GM18951 (cell line): ENCODE results near the gene YWHAE.
"Not testable (repeated sequence)": the region's sequence is repeated elsewhere in the genome, so short reads cannot be mapped to it uniquely, and the experiment has no call there.

ENCODE experiments used
- POLR2A ChIP-seq: IDR thresholded peaks from 4 replicates; pipeline ENCODE4 v1.6.1; 2011; ENCODE audit warnings: mild to moderate bottlenecking; ENCODE audit not compliant: insufficient read length, insufficient read depth; ENCODE audit errors: extremely low read depth
- in situ Hi-C: fragments of 300-500 bp; cut with MboI; formaldehyde crosslinking; loops from one replicate; pipeline ENCODE4 v1.12.0; 2022; ENCODE audit warnings: low sequenced_read_pairs, mixed read lengths, inconsistent platforms; ENCODE audit not compliant: unreplicated experiment

The YWHAE gene

GRCh38 chr17:1322014-1322428 is 78.0 kb downstream of the YWHAE start:
- in situ Hi-C loops, result no loop called here
- no peak for TF ChIP-seq POLR2A

- TF ChIP-seq POLR2A, result no peak
- in situ Hi-C loops, result no loop called here
These were observed 84.1 kb downstream of the YWHAE start for GRCh38 chr17:1315891-1316403.

GRCh38 chr17:1315409-1315808 is 84.6 kb downstream of the YWHAE start:
- no peak for TF ChIP-seq POLR2A
- in situ Hi-C loops, result no loop called here

GRCh38 chr17:1313270-1314005 is 86.6 kb downstream of the YWHAE start:
- no peak for TF ChIP-seq POLR2A
- in situ Hi-C loops, result no loop called here

GRCh38 chr17:1312261-1312870 is 87.7 kb downstream of the YWHAE start:
- in situ Hi-C loops, result no loop called here

GRCh38 chr17:1307829-1308228 is 92.2 kb downstream of the YWHAE start:
- in situ Hi-C loops, result not testable (repeated sequence)

More at GRCh38 chr17:1312261-1312870, 87.7 kb downstream of the YWHAE start:
- no peak for TF ChIP-seq POLR2A

- in situ Hi-C loops, result no loop called here
- TF ChIP-seq POLR2A, result no peak
These were observed 95.0 kb downstream of the YWHAE start for GRCh38 chr17:1304962-1305563.

GRCh38 chr17:1304522-1304921 is 95.5 kb downstream of the YWHAE start:
- in situ Hi-C loops, result no loop called here
- TF ChIP-seq POLR2A, result no peak

- in situ Hi-C loops, result no loop called here
- no peak for TF ChIP-seq POLR2A
These were observed 97.3 kb downstream of the YWHAE start for GRCh38 chr17:1302761-1303160.

GRCh38 chr17:1301546-1301945 is 98.5 kb downstream of the YWHAE start:
- in situ Hi-C loops, result no loop called here

GRCh38 chr17:1300371-1300905 is 99.6 kb downstream of the YWHAE start:
- in situ Hi-C loops, result no loop called here
- TF ChIP-seq POLR2A, result no peak

More at GRCh38 chr17:1301546-1301945, 98.5 kb downstream of the YWHAE start:
- no peak for TF ChIP-seq POLR2A

GRCh38 chr17:1299552-1300370 is 100.3 kb downstream of the YWHAE start:
- in situ Hi-C loops, result no loop called here
- no peak for TF ChIP-seq POLR2A

GRCh38 chr17:1298606-1299005 is 101.4 kb downstream of the YWHAE start:
- TF ChIP-seq POLR2A, result no peak
- in situ Hi-C loops, result no loop called here
